ENCODE data around the gene RNF152. TPM values are rescaled to one million over a fixed set of nuclear protein-coding genes. Genes with fewer than 3 reads are reported as not detected.

Gene RNF152, protein sequence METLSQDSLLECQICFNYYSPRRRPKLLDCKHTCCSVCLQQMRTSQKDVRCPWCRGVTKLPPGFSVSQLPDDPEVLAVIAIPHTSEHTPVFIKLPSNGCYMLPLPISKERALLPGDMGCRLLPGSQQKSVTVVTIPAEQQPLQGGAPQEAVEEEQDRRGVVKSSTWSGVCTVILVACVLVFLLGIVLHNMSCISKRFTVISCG
- total RNA-seq (2014; rRNA removed; shearing (Covaris generic)), result 20.8 and 22.9 TPM in 2 replicates

- peaks cover 17% of the 10 kb centered on the region for H3K36me3 ChIP-seq
- H3K4me3 ChIP-seq, result peak within 1 kb of the TSS; percentile 92
- peak in 1 of 2 experiments; percentile 51 for DNase-seq
- no peaks in the 10 kb centered on the region for H3K27me3 ChIP-seq
- H3K4me1 ChIP-seq, result peaks cover 12% of the 10 kb centered on the region; the same call in 1 of the 2 replicates
- H3K9me3 ChIP-seq (replicated peaks), result no peaks in the 10 kb centered on the region
- H3K27ac ChIP-seq, result peak within 1 kb of the TSS; percentile 74
These were observed at the start of gene RNF152 for GRCh38 chr18:61892683-61893308. RNF152 (minus strand) TSS chr18:61893007; CDS start chr18:61816463, 76,544 bp downstream.

DNA sequence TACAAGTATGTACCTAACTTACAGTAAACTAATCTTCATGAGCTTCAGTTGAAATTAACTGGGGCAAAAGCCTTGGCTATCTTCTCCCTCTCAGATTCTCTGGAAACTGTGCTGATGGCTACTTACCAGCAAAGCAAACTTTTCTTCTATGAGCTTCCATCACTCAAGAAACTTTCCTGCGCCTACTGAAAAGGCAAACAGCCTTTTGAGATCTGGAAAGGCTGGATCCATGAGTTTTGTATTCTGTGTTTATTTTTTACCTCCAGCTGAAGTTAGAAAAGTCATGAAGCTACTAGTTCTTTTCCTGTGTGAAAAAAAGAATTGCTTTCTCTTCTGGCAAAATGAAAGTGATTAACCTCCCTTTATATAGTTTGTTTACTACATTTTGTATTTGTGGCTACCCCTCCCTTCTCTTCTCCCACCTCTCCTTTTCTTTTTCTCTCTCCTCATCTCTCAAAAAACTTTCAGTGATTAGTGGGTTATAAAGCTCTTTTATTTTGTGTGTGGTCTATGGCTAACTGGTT, 49.2 kb upstream of the RNF152 start:
- H3K36me3 ChIP-seq, result no peaks in the 10 kb centered on the region
- no peak overlapping the region for H3K4me3 ChIP-seq
- no peaks in the 10 kb centered on the region for H3K9me3 ChIP-seq (replicated peaks)
- DNase-seq, result no peak
- H3K4me1 ChIP-seq, result peaks cover 8% of the 10 kb centered on the region
- no peaks in the 10 kb centered on the region for H3K27me3 ChIP-seq
- H3K27ac ChIP-seq, result no peak overlapping the region

DNA sequence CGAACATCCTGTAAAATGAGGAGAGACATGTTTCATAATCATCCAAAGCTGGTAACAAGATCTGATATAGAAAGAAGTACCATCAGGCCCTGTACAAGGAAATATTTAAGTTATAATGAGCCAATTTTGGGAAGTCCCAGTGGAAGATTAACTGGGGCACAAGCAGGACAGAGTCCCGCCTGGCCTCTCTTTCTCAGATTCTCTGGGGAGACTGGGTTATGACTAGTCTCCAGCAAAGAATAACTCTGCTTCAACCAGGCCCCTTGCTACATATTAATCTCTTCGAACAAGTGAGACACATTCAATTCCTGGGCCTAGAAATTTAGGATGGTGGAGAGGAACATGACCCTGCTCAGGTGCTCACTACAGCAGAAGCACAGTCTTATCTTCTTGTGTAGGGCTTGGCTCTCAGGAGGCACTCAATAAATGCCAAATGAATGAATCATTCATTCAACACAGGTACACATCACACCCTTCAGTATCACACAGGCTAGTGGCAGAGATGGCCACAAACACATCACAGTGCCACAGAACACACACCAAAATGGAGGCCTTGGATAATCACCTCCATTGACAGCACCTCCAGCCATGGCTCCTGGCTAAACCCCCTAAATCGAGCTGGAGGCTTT, 46.4 kb upstream of the RNF152 start:
- Histone ChIP-seq H3K36me3 (no peaks in the 10 kb centered on the region), H3K4me1 (peaks cover 3% of the 10 kb centered on the region; the same call in 1 of the 2 replicates), H3K27ac (no peak overlapping the region), H3K27me3 (no peaks in the 10 kb centered on the region), H3K9me3 (replicated peaks) (no peaks in the 10 kb centered on the region), H3K4me3 (no peak overlapping the region)
- no peak for DNase-seq

- no peak overlapping the region for H3K4me3 ChIP-seq
- DNase-seq, result no peak
- H3K36me3 ChIP-seq, result no peaks in the 10 kb centered on the region
- H3K4me1 ChIP-seq, result no peaks in the 10 kb centered on the region
- no peaks in the 10 kb centered on the region for H3K27me3 ChIP-seq
- no peak overlapping the region for H3K27ac ChIP-seq
- H3K9me3 ChIP-seq (replicated peaks), result no peaks in the 10 kb centered on the region
These were observed 42.6 kb upstream of the RNF152 start for GRCh38 chr18:61935362-61935761.

DNA sequence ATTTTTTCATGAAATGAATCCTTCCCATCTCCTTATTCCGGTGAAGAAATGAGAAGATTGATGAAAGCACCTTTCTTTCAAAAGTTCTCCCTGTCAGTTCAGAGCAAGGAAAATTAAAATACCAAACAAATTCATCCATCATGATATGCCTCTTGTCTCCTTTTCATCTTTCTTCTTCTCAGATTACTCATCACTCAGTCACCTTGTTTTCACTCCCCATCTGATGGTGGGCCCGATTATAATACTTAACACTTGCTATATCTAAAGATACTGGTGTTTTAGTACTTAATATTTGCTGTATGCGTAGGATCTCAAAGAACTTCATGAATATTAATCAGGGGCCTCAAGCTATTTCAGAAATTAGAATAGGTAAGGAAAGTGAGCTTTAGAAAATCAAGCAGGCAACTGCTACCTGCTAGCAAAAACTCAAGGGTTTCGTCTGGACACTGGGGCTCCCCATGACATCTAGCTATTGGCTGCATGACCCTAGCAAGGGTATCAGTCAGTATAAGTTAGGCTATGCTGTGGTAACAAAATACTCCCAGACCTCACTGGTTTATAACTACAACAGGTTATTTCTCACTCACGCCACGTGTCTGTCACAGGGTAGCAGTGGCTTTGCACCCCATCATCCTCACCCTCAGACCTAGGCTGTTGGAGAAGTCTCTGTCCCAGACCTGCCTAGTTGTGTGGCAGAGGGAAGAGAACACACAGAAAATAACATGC, 39.0 kb upstream of the RNF152 start:
- no peaks in the 10 kb centered on the region for H3K36me3 ChIP-seq
- H3K9me3 ChIP-seq (replicated peaks), result no peaks in the 10 kb centered on the region
- H3K27me3 ChIP-seq, result no peaks in the 10 kb centered on the region
- H3K4me1 ChIP-seq, result no peaks in the 10 kb centered on the region
- H3K4me3 ChIP-seq, result no peak overlapping the region
- H3K27ac ChIP-seq, result no peak overlapping the region
- DNase-seq, result no peak

DNA sequence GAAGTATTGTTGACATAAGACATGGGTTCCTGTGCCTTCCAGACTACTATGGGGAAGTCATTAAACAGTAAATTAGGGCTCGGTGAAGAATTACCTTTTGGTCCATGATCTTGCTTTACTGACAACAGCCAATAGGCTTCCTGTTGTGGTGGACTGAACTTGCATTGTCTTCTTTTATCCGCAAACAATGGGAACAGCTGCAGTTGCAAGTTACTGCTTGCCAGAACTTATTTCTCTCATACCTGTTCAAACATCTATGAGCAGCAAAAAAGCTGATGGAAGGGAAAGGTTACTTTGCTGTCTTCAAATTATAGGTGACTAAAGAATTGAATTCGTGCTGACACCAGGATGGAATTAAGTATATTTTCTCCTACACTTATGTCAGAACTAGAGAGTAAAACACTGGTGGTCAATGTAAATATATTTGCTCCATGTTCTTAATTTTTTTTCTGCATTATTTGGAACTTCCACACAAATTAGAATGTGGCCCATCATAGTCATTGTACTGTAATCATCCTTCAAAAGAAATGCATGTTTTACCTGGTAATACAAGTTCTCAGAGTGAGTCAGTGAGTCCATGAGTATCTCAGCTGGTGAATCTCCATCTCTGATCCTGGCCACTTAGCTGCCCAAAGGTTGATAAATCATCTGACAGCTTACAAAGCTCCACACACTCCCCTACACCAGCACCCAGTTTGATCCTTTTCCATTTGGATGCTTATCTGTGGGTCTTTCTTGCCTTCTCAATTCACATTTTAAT, 37.3 kb upstream of the RNF152 start:
- Histone ChIP-seq H3K4me1 (no peaks in the 10 kb centered on the region), H3K27me3 (no peaks in the 10 kb centered on the region), H3K9me3 (replicated peaks) (no peaks in the 10 kb centered on the region), H3K36me3 (no peaks in the 10 kb centered on the region), H3K4me3 (no peak overlapping the region), H3K27ac (no peak overlapping the region)
- no peak for DNase-seq

GRCh38 chr18:61926532-61926931, 33.7 kb upstream of the RNF152 start:
- H3K27me3 ChIP-seq, result no peaks in the 10 kb centered on the region
- H3K4me1 ChIP-seq, result no peaks in the 10 kb centered on the region
- DNase-seq, result no peak
- H3K4me3 ChIP-seq, result no peak overlapping the region
- no peaks in the 10 kb centered on the region for H3K36me3 ChIP-seq
- no peaks in the 10 kb centered on the region for H3K9me3 ChIP-seq (replicated peaks)
- no peak overlapping the region for H3K27ac ChIP-seq

DNA sequence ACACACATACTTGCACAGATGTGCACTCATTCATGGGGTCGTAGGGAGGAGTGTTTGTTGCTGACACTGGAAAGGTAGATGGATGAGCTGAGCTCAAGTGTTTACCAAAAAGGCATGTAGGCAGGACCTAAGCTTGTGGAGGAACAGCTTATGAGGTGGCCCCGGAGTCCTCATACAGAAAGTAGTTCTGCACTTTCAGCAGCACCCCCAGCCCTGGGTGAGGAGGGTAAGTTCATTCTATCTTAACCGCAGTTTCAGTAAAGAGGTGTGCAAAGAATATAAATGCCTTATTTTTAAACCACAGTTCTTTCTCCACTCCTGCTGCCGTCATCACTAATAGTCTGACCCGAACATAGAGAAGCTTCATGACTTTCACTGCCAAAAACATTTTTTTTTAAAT, 31.7 kb upstream of the RNF152 start:
- no peaks in the 10 kb centered on the region for H3K4me1 ChIP-seq
- DNase-seq, result no peak
- H3K27ac ChIP-seq, result no peak overlapping the region
- H3K36me3 ChIP-seq, result no peaks in the 10 kb centered on the region
- H3K9me3 ChIP-seq (replicated peaks), result no peaks in the 10 kb centered on the region
- no peak overlapping the region for H3K4me3 ChIP-seq
- H3K27me3 ChIP-seq, result no peaks in the 10 kb centered on the region

GRCh38 chr18:61922435-61922834, 29.6 kb upstream of the RNF152 start:
- Histone ChIP-seq H3K9me3 (replicated peaks) (no peaks in the 10 kb centered on the region), H3K27me3 (no peaks in the 10 kb centered on the region), H3K4me1 (no peaks in the 10 kb centered on the region), H3K27ac (no peak overlapping the region), H3K4me3 (no peak overlapping the region), H3K36me3 (no peaks in the 10 kb centered on the region)
- DNase-seq, result no peak

- Histone ChIP-seq H3K4me3 (no peak overlapping the region), H3K27me3 (no peaks in the 10 kb centered on the region), H3K4me1 (no peaks in the 10 kb centered on the region), H3K9me3 (replicated peaks) (no peaks in the 10 kb centered on the region), H3K27ac (no peak overlapping the region), H3K36me3 (no peaks in the 10 kb centered on the region)
- DNase-seq, result no peak
These were observed 28.9 kb upstream of the RNF152 start for GRCh38 chr18:61921621-61922235.

DNA sequence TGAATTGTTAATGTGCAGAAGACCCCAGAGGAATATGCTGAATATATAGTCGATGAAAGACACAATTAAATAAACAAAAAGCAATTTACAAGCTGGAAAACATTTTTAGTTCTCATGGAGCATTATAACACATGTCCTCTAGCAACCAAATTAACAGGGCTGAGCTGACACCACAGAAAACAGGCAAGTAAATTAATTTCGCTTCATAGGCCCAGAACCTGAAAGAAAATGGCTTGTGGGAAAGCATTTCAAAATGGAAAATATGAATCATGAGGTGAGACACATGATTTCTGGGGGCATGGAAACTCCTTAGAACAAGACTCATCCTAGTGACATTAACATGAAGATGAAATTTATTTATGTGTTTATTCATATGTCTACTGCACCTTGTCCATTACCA, 25.0 kb upstream of the RNF152 start:
- Histone ChIP-seq H3K27ac (no peak overlapping the region), H3K4me1 (no peaks in the 10 kb centered on the region), H3K4me3 (no peak overlapping the region), H3K9me3 (replicated peaks) (no peaks in the 10 kb centered on the region), H3K36me3 (no peaks in the 10 kb centered on the region), H3K27me3 (no peaks in the 10 kb centered on the region)
- DNase-seq, result no peak

- H3K27ac ChIP-seq, result no peak overlapping the region
- no peaks in the 10 kb centered on the region for H3K9me3 ChIP-seq (replicated peaks)
- H3K36me3 ChIP-seq, result no peaks in the 10 kb centered on the region
- H3K4me1 ChIP-seq, result no peaks in the 10 kb centered on the region
- no peak overlapping the region for H3K4me3 ChIP-seq
- DNase-seq, result no peak
- no peaks in the 10 kb centered on the region for H3K27me3 ChIP-seq
These were observed 19.7 kb upstream of the RNF152 start for GRCh38 chr18:61912476-61912875.

GRCh38 chr18:61910101-61910500, 17.3 kb upstream of the RNF152 start:
- Histone ChIP-seq H3K36me3 (no peaks in the 10 kb centered on the region), H3K4me3 (no peak overlapping the region), H3K27ac (no peak overlapping the region), H3K27me3 (no peaks in the 10 kb centered on the region), H3K9me3 (replicated peaks) (no peaks in the 10 kb centered on the region), H3K4me1 (no peaks in the 10 kb centered on the region)
- DNase-seq, result no peak

DNA sequence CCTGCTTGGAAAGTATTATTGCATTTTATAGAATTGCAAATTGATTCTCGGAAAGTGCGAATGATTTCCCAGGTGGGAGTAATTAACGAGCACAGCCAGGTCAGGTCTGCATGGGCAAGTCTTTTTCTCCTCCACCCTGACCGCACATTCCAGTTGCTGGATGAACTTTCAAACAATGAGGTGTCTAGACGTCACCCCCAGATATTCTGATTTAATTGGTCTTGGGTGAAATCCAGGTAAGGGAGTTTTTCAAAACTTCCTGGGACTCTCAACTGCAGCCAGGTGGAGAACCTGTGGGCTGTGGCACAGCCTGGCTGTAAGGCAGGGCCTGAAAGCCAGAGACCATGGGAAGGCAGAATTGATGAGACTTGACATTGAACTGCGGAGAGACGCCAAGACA, 15.9 kb upstream of the RNF152 start:
- no peak overlapping the region for H3K4me3 ChIP-seq
- H3K4me1 ChIP-seq, result no peaks in the 10 kb centered on the region
- H3K9me3 ChIP-seq (replicated peaks), result no peaks in the 10 kb centered on the region
- H3K27me3 ChIP-seq, result no peaks in the 10 kb centered on the region
- no peak overlapping the region for H3K27ac ChIP-seq
- no peak for DNase-seq
- H3K36me3 ChIP-seq, result no peaks in the 10 kb centered on the region
